H1 (cell line): ENCODE measurements around the gene CERKL. TPM values are rescaled to one million over a fixed set of nuclear protein-coding genes. Genes with fewer than 3 reads are reported as not detected.

Source experiments
- BACH1 ChIP-seq: IDR thresholded peaks from 2 replicates; pipeline ENCODE4 v1.6.1; 2012; ENCODE audit warnings: low read length, improper control_type of control experiment
- CBX5 ChIP-seq: fragments of 300-800, 300-1000 bp; sonication (generic); IDR thresholded peaks from 2 replicates; pipeline ENCODE4 v1.7.1; 2016; ENCODE audit warnings: antibody characterized with exemption, low read length, low read depth
- CBX8 ChIP-seq: fragments of 300-800, 300-1000 bp; sonication (generic); IDR thresholded peaks from 2 replicates; pipeline ENCODE4 v1.7.1; 2016; ENCODE audit warnings: low read depth, low read length, borderline replicate concordance
- EZH2 ChIP-seq: fragments of 200-600 bp; sonication (generic); IDR thresholded peaks from 2 replicates; pipeline ENCODE4 v1.7.1; 2012; ENCODE audit warnings: low read depth, mild to moderate bottlenecking, moderate library complexity, low read length, inconsistent platforms; ENCODE audit not compliant: severe bottlenecking
- HDAC6 ChIP-seq: IDR thresholded peaks from one replicate; pipeline ENCODE4 v1.7.1; 2012; ENCODE audit warnings: low read depth, mild to moderate bottlenecking, inconsistent platforms, low read length, moderate library complexity
- SP4 ChIP-seq: IDR thresholded peaks from 2 replicates; pipeline ENCODE4 v1.6.1; 2012; ENCODE audit warnings: low read length, inconsistent platforms
- polyA plus RNA-seq, 7 experiments: library from polyadenylated mRNA; depleted of rRNA in 3 of 7; stranded (reverse) in 5 of 7; unstranded in 2 of 7; fragments of >200 nt in 5 of 7; fragments of 200-250 nt in 2 of 7; gene quantifications; 1 replicate in 5 of 7; 2 replicates in 1 of 7; 4 replicates in 1 of 7; pipeline versions ENCODE4 v1.2.1 to v1.2.3, GENCODE V29; 2011 to 2013; ENCODE audit warnings: missing spikeins in 2 of 7, mixed read lengths in 2 of 7
- total RNA-seq: library from RNA; stranded (reverse); fragmentation: NEBNext Ultra II Directional; extraction: Animal tissue kit (Norgen Biotek cat#: 25700); gene quantifications from 2 replicates; pipeline ENCODE4 v1.2.1, GENCODE V29; 2021
- TF ChIP-seq, protein P1 (sequence below), 3 experiments: IDR thresholded peaks; 1 replicate in 2 of 3; 2 replicates in 1 of 3; pipeline versions ENCODE4 v1.5.1 to v1.6.1; 2011; ENCODE audit warnings: low read length in 3 of 3, mild to moderate bottlenecking in 3 of 3, inconsistent platforms in 2 of 3, low read depth in 1 of 3, moderate library complexity in 1 of 3; ENCODE audit not compliant: insufficient read depth in 1 of 3; ENCODE audit errors: control extremely low read depth in 1 of 3
- TF ChIP-seq, protein P2 (sequence below): IDR thresholded peaks from 2 replicates; pipeline ENCODE4 v1.6.1; 2011; ENCODE audit warnings: low read depth, mild to moderate bottlenecking, low read length; ENCODE audit not compliant: insufficient read depth
- TF ChIP-seq, protein P3 (sequence below): IDR thresholded peaks from 2 replicates; pipeline ENCODE4 v1.6.1; 2011; ENCODE audit warnings: low read length, improper control_type of control experiment

CERKL gene
- total and polyA plus RNA-seq, 2 of the 8 experiments (the other 6 are each of a cell fraction or from before 2014, with no cell fraction given): 0.05 TPM; not detected in 1

DNA sequence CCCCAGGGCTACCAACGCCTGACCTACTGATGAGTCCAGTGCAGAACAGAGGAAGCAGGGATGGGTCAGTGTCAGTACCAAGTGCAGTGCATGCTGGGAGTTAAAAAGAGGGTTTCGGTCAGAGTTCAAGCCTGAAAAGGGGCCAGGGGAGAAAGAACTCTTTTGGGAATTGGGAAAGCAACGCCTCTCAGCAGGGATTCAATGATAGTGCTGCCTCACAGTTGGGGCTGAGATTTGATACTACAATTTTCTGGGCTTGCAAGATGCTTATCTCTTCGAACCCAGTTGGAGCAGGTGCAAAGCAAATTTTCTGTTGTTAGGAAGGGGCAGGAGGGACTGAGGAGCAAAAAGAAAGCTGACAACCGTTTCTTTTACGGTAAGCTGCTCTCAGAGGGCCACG lies 82.6 kb downstream of the CERKL start (continued):
- TF ChIP-seq, protein P1, sequence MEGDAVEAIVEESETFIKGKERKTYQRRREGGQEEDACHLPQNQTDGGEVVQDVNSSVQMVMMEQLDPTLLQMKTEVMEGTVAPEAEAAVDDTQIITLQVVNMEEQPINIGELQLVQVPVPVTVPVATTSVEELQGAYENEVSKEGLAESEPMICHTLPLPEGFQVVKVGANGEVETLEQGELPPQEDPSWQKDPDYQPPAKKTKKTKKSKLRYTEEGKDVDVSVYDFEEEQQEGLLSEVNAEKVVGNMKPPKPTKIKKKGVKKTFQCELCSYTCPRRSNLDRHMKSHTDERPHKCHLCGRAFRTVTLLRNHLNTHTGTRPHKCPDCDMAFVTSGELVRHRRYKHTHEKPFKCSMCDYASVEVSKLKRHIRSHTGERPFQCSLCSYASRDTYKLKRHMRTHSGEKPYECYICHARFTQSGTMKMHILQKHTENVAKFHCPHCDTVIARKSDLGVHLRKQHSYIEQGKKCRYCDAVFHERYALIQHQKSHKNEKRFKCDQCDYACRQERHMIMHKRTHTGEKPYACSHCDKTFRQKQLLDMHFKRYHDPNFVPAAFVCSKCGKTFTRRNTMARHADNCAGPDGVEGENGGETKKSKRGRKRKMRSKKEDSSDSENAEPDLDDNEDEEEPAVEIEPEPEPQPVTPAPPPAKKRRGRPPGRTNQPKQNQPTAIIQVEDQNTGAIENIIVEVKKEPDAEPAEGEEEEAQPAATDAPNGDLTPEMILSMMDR (IDR thresholded peaks at IDR 0.05; ENCODE audit: control extremely low read depth in 1 of 3, insufficient read depth in 1 of 3, low read depth in 1 of 3, low read length in 3 of 3): no peak
- TF ChIP-seq, protein P2, sequence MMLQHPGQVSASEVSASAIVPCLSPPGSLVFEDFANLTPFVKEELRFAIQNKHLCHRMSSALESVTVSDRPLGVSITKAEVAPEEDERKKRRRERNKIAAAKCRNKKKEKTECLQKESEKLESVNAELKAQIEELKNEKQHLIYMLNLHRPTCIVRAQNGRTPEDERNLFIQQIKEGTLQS: no peak
- TF ChIP-seq, protein P3, sequence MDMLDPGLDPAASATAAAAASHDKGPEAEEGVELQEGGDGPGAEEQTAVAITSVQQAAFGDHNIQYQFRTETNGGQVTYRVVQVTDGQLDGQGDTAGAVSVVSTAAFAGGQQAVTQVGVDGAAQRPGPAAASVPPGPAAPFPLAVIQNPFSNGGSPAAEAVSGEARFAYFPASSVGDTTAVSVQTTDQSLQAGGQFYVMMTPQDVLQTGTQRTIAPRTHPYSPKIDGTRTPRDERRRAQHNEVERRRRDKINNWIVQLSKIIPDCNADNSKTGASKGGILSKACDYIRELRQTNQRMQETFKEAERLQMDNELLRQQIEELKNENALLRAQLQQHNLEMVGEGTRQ: no peak
- TF ChIP-seq BACH1: no peak
- TF ChIP-seq EZH2: no peak
- TF ChIP-seq SP4: no peak
- no peak for TF ChIP-seq CBX5
- no peak for TF ChIP-seq CBX8
- no peak for TF ChIP-seq HDAC6
